ENCODE measurements around the gene CNIH3.

CNIH3 gene

GRCh38 chr1:224592636-224593582 lies 23.2 kb upstream of the CNIH3 start:
- no peak for TF ChIP-seq CTCF (conservative IDR thresholded peaks at IDR 0.05; ENCODE audit: control insufficient read depth, insufficient read depth, low read depth, low read length)
- H3K4me3 ChIP-seq (ENCODE audit: control insufficient read depth, low read depth, low read length) = no peak overlapping the region
- DNase-seq (ENCODE audit: low read depth) = peak; percentile 86

GRCh38 chr1:224594360-224594759 lies 21.8 kb upstream of the CNIH3 start:
- no peak for DNase-seq (ENCODE audit: low read depth)
- no peak for TF ChIP-seq CTCF (conservative IDR thresholded peaks at IDR 0.05; ENCODE audit: control insufficient read depth, insufficient read depth, low read depth, low read length)
- no peak overlapping the region for H3K4me3 ChIP-seq (ENCODE audit: control insufficient read depth, low read depth, low read length)

- no peak for TF ChIP-seq CTCF (conservative IDR thresholded peaks at IDR 0.05; ENCODE audit: control insufficient read depth, insufficient read depth, low read depth, low read length)
Measured at GRCh38 chr1:224594851-224595250, 21.3 kb upstream of the CNIH3 start.

GRCh38 chr1:224605482-224606181 lies 10.5 kb upstream of the CNIH3 start:
- no peak overlapping the region for H3K4me3 ChIP-seq (ENCODE audit: control insufficient read depth, low read depth, low read length)
- TF ChIP-seq CTCF (conservative IDR thresholded peaks at IDR 0.05; ENCODE audit: control insufficient read depth, insufficient read depth, low read depth, low read length) = no peak

More at GRCh38 chr1:224594851-224595250, 21.3 kb upstream of the CNIH3 start:
- no peak overlapping the region for H3K4me3 ChIP-seq (ENCODE audit: control insufficient read depth, low read depth, low read length)
- no peak for DNase-seq (ENCODE audit: low read depth)

GRCh38 chr1:224607188-224608148 lies 8.6 kb upstream of the CNIH3 start:
- no peak overlapping the region for H3K4me3 ChIP-seq (ENCODE audit: control insufficient read depth, low read depth, low read length)
- no peak for TF ChIP-seq CTCF (conservative IDR thresholded peaks at IDR 0.05; ENCODE audit: control insufficient read depth, insufficient read depth, low read depth, low read length)
- DNase-seq (ENCODE audit: low read depth) = no peak

More at GRCh38 chr1:224605482-224606181, 10.5 kb upstream of the CNIH3 start:
- DNase-seq (ENCODE audit: low read depth) = no peak

- no peak overlapping the region for H3K4me3 ChIP-seq (ENCODE audit: control insufficient read depth, low read depth, low read length)
- DNase-seq (ENCODE audit: low read depth) = no peak
- TF ChIP-seq CTCF (conservative IDR thresholded peaks at IDR 0.05; ENCODE audit: control insufficient read depth, insufficient read depth, low read depth, low read length) = no peak
Measured at GRCh38 chr1:224609333-224609732, 6.8 kb upstream of the CNIH3 start.
